GM12878 (cell line): Measurements from ENCODE around the gene FOXK2. TPM values are rescaled to one million over a fixed set of nuclear protein-coding genes. Genes with fewer than 3 reads are reported as not detected.

Experiments used
- ATAC-seq: fragments of 200-7000 bp; cut with Tn5 transposase; 3 replicates; pipeline ENCODE4 v1.9.1; 2020; ENCODE audit warnings: mild to moderate bottlenecking, moderate library complexity
- BruUV-seq: library from RNA; stranded (reverse); fragments of 400-500 nt; replicated peaks from 2 replicates; lab custom pipeline; 2021; lab: Mats Ljungman, UMichigan
- CTCF ChIA-PET: fragments of 300-600 bp; sonication (Branson Sonifier 250); formaldehyde crosslinking; extraction: SDS; loops from one replicate; lab custom pipeline; 2021; ENCODE audit warnings: inconsistent platforms; lab: Yijun Ruan, JAX
- POLR2A ChIA-PET: fragments of 350-600 bp; formaldehyde crosslinking; extraction: SDS; loops from one replicate; lab custom pipeline; 2021; ENCODE audit warnings: inconsistent platforms; lab: Charles Lee
- RAD21 ChIA-PET: fragments of 300-600 bp; sonication (Branson Sonifier 250); formaldehyde crosslinking; loops from one replicate; lab custom pipeline; 2023; ENCODE audit warnings: antibody characterized with exemption; ENCODE audit not compliant: unreplicated experiment; lab: Charles Lee
- SMC1A ChIA-PET: fragments of 300-600 bp; sonication (Branson Sonifier 250); formaldehyde crosslinking; loops from one replicate; lab custom pipeline; 2023; ENCODE audit not compliant: unreplicated experiment, uncharacterized antibody; lab: Charles Lee
- DNase-seq: peaks from one replicate; pipeline ENCODE4 v3.0.0-alpha.2; 2011; ENCODE audit warnings: low read depth, low spot score
- FAIRE-seq: peaks from 3 replicates; lab custom pipeline; 2011; peaks lifted over from hg19 to GRCh38; lab: Jason Lieb, UNC
- H2AFZ ChIP-seq: 2 replicates; pipeline ENCODE4 v1.6.0; 2011; ENCODE audit warnings: low read depth, low read length, control low read depth; ENCODE audit not compliant: control insufficient read depth
- H3K27ac ChIP-seq: 2 replicates; pipeline ENCODE4 v1.5.1; 2011; ENCODE audit warnings: control low read depth; ENCODE audit not compliant: control insufficient read depth, insufficient read depth
- H3K27me3 ChIP-seq, 2 experiments: replicated peaks in 1 of 2; 2 replicates each; pipeline versions ENCODE4 v1.6.0 to v1.6.1; 2011; ENCODE audit warnings: low read length in 1 of 2; ENCODE audit not compliant: control insufficient read depth in 2 of 2, insufficient read depth in 2 of 2
- H3K36me3 ChIP-seq, 2 experiments: 2 replicates each; pipeline ENCODE4 v1.5.1; 2011; ENCODE audit warnings: low read length in 1 of 2; ENCODE audit not compliant: control insufficient read depth in 2 of 2, insufficient read depth in 2 of 2
- H3K4me1 ChIP-seq: 2 replicates; pipeline ENCODE4 v1.6.1; 2011; ENCODE audit warnings: mild to moderate bottlenecking, low read length, moderate library complexity, mixed read lengths; ENCODE audit not compliant: control insufficient read depth, insufficient read depth
- H3K4me2 ChIP-seq: 2 replicates; pipeline ENCODE4 v1.6.0; 2011; ENCODE audit warnings: control low read depth; ENCODE audit not compliant: control insufficient read depth, insufficient read depth
- H3K4me3 ChIP-seq: fragments of 200-600 bp; sonication (generic); 2 replicates; pipeline ENCODE4 v1.5.1; 2016
- H3K79me2 ChIP-seq: 2 replicates; pipeline ENCODE4 v1.6.0; 2011; ENCODE audit warnings: low read length; ENCODE audit not compliant: control insufficient read depth, insufficient read depth
- H3K9ac ChIP-seq: 2 replicates; pipeline ENCODE4 v1.8.0; 2011; ENCODE audit warnings: low read length, control low read depth, mixed read lengths; ENCODE audit not compliant: control insufficient read depth, insufficient read depth
- H3K9me3 ChIP-seq: replicated peaks from 3 replicates; pipeline ENCODE4 v1.5.1; 2011; ENCODE audit warnings: mild to moderate bottlenecking, low read length; ENCODE audit not compliant: control insufficient read depth, insufficient read depth
- H4K20me1 ChIP-seq: 2 replicates; pipeline ENCODE4 v1.6.0; 2011; ENCODE audit not compliant: control insufficient read depth, insufficient read depth
- BRCA1 ChIP-seq: IDR thresholded peaks from 2 replicates; pipeline ENCODE4 v1.6.1; 2011; ENCODE audit warnings: low read depth, low read length, improper control_type of control experiment
- EED ChIP-seq: sonication (generic); IDR thresholded peaks from 2 replicates; pipeline ENCODE4 v1.6.1; 2016; ENCODE audit warnings: antibody characterized with exemption, low read depth
- ETV6 ChIP-seq, 2 experiments: fragments of 450-650 bp in 1 of 2; IDR thresholded peaks in 1 of 2; conservative IDR thresholded peaks in 1 of 2; 2 replicates each; pipeline ENCODE4 v1.6.1; 2014; ENCODE audit warnings: antibody characterized with exemption in 1 of 2, borderline replicate concordance in 1 of 2, low read depth in 1 of 2, mild to moderate bottlenecking in 1 of 2, moderate library complexity in 1 of 2
- NR2F1 ChIP-seq: fragments of 450-650 bp; conservative IDR thresholded peaks from 2 replicates; pipeline ENCODE4 v1.6.1; 2017; ENCODE audit warnings: mild to moderate bottlenecking
- PML ChIP-seq: IDR thresholded peaks from 2 replicates; pipeline ENCODE4 v1.6.1; 2012; ENCODE audit warnings: low read length, inconsistent platforms
- POLR2A ChIP-seq: IDR thresholded peaks from 2 replicates; pipeline ENCODE4 v1.6.1; 2011; ENCODE audit warnings: low read depth, mild to moderate bottlenecking, low read length
- RAD51 ChIP-seq: fragments of 450-650 bp; IDR thresholded peaks from 2 replicates; pipeline ENCODE4 v1.6.1; 2016; ENCODE audit warnings: moderate library complexity, mild to moderate bottlenecking, inconsistent platforms
- RB1 ChIP-seq: fragments of 450-650 bp; formaldehyde crosslinking; IDR thresholded peaks from 2 replicates; pipeline ENCODE4 v1.6.1; 2017; ENCODE audit warnings: mild to moderate bottlenecking, borderline replicate concordance
- RBBP5 ChIP-seq: fragments of 200-600 bp; sonication (generic); conservative IDR thresholded peaks from 2 replicates; pipeline ENCODE4 v1.6.1; 2016
- WGBS: methylation state at CpG from one replicate; pipeline ENCODE4 v1.1.6; 2016; ENCODE audit warnings: low lambda C conversion rate; ENCODE audit not compliant: insufficient replicate concordance, insufficient coverage; ENCODE audit errors: missing lambda C conversion rate; 5-methylcytosine and 5-hydroxymethylcytosine counted together
- in situ Hi-C: fragments of 300-500 bp; cut with MboI; formaldehyde crosslinking; loops from 9 replicates; pipeline ENCODE4 v1.14.3; 2018; ENCODE audit warnings: mixed read lengths
- intact Hi-C: fragments of 100-400 bp; cut with micrococcal nuclease; formaldehyde crosslinking; loops from one replicate; pipeline ENCODE4 v1.14.2; 2022; ENCODE audit not compliant: unreplicated experiment
- polyA plus RNA-seq, 11 experiments: library from polyadenylated mRNA; depleted of rRNA in 4 of 11; unstranded in 6 of 11; stranded (reverse) in 5 of 11; fragments of >200 nt; fragmentation: Nextera tagmentation in 4 of 11; fragmentation: Illumina TruSeq in 1 of 11; extraction: Ambion mirVana in 4 of 11; extraction: Trizol in 1 of 11; gene quantifications; 1 replicate in 1 of 11; 2 replicates in 10 of 11; pipeline versions ENCODE4 v1.2.1 to v1.2.3, GENCODE V29; 2011 to 2016; ENCODE audit warnings: inconsistent platforms in 2 of 11, missing spikeins in 2 of 11, low read depth in 1 of 11
- total RNA-seq, 4 experiments: library from RNA; depleted of rRNA in 3 of 4; stranded (reverse); fragments of >200 nt in 3 of 4; fragmentation: Illumina TruSeq in 1 of 4; extraction: Trizol in 1 of 4; gene quantifications; 2 replicates each; pipeline versions ENCODE4 v1.2.1 to v1.2.3, GENCODE V29; 2013 to 2021

Gene FOXK2
- total and polyA plus RNA-seq, 10 of the 15 experiments (the other 5 are each of a cell fraction or from before 2014, with no cell fraction given), result 2.4 to 56.8 (median 34.4) TPM

DNA sequence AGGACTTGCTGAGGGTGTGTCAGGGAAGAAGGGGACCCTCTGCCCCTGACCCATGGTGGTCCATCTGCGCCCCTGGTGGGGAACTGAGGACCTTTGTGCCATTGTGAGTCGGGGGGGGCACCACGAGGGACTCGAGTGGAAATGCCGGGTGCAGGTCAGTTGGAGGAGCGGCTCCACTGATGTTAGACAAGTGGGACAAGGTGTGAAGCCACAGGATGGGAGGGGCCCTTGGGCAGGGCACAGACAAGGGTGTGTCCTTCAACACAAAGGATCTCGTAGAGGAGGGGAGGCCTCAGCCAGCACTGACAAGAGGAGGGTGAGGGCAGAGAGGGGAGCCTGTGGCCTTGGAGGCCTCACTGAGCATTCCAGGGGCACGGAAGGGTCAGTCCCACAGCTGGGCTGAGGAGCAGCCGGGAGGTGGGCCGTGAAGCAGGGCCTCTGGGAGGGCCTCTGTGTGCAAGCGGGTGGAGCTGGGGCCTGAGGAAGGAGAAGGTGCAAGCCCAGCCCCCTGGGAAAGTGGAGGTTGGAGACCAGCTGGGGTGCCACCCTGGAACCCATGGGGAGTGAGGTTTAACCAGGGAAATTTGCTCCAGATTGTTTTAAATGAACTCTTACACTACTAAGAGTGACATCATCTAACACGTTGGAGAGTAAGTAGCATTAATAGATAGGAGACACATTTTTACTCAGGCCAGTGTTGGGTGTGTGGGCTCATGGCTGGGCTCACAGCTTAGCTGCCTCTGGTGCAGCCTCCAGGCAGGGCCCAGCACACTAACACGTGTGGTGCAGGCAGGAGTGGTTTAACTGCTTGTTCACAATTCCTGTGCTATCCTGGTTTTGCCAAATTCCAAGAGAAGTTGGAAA lies 33.1 kb upstream of the FOXK2 start:
- CTCF ChIA-PET, result no interaction called here
- ATAC-seq, result no peak
- TF ChIP-seq RAD51 (no peak), RBBP5 (no peak), BRCA1 (no peak), EED (no peak), ETV6 (conservative IDR thresholded peaks at IDR 0.05 in 1 of 2, IDR thresholded peaks at IDR 0.05 in 1 of 2; ENCODE audit: borderline replicate concordance in 1 of 2, low read depth in 1 of 2) (no peak)
- TF ChIP-seq, all 136 proteins: peak for 0
- Histone ChIP-seq H2AFZ (no peak overlapping the region), H3K36me3 (peaks cover 16 to 21% of the 10 kb centered on the region in 2 experiments), H4K20me1 (no peaks in the 10 kb centered on the region), H3K4me3 (no peak overlapping the region), H3K79me2 (no peaks in the 10 kb centered on the region), H3K9me3 (no peaks in the 10 kb centered on the region), H3K27ac (no peak overlapping the region), H3K27me3 (no peaks in the 10 kb centered on the region), H3K9ac (no peak overlapping the region), H3K4me1 (no peaks in the 10 kb centered on the region; the same call in 1 of the 2 replicates), H3K4me2 (no peak overlapping the region)
- intact Hi-C loops (no loop called here), in situ Hi-C loops (no loop called here)
- DNase-seq, result no peak
- SMC1A ChIA-PET, result no interaction called here
- no peak for FAIRE-seq
- POLR2A ChIA-PET, result no interaction called here
- RAD21 ChIA-PET, result no interaction called here
- WGBS, result 76% methylated on average over 13 of the region's 13 CpGs
- no TSS peak for BruUV-seq

GRCh38 chr17:82487910-82488309 lies 31.6 kb upstream of the FOXK2 start:
- BruUV-seq, result no TSS peak
- TF ChIP-seq RB1 (no peak), NR2F1 (no peak), PML (no peak), POLR2A (0 out of 2 replicates have a peak, but pooled peaks have one; percentile 19)
- TF ChIP-seq, all 136 proteins: peak for 1
- in situ Hi-C loops (no loop called here), intact Hi-C loops (no loop called here)
- ChIA-PET CTCF (interaction anchor here (0.6 kb wide), 1 partner anchor 17 kb away, joined by 3 read pairs; no protein-coding TSS in a partner anchor), RAD21 (no interaction called here), SMC1A (no interaction called here), POLR2A (no interaction called here)
- Histone ChIP-seq H3K4me3 (no peak overlapping the region), H3K79me2 (no peaks in the 10 kb centered on the region), H2AFZ (no peak overlapping the region), H3K27ac (no peak overlapping the region), H3K9ac (no peak overlapping the region), H3K36me3 (peaks cover 9 to 19% of the 10 kb centered on the region in 2 experiments; a peak in 3 of 4 replicates), H3K27me3 (no peaks in the 10 kb centered on the region), H3K4me2 (no peak overlapping the region), H4K20me1 (no peaks in the 10 kb centered on the region), H3K9me3 (no peaks in the 10 kb centered on the region), H3K4me1 (no peaks in the 10 kb centered on the region; the same call in 1 of the 2 replicates)
- no peak for FAIRE-seq
- DNase-seq, result no peak
- ATAC-seq, result no peak
- WGBS, result 95% methylated on average over 14 of the region's 14 CpGs
